Adrenal gland (tissue), 5 donors: ENCODE measurements around the gene DNMT1.

ENCODE experiments used
- POLR2A ChIP-seq, 2 donors: fragments of 450-650 bp; IDR thresholded peaks; one replicate each; pipeline ENCODE4 v1.6.1; 2017; ENCODE audit warnings: antibody characterized with exemption in 2 of 2, mild to moderate bottlenecking in 2 of 2, moderate library complexity in 1 of 2
- TF ChIP-seq, protein P1 (sequence below), 6 experiments: fragments of 450-650 bp in 4 of 6; fragments of 200-600 bp in 2 of 6; sonication (generic) in 1 of 6; IDR thresholded peaks; 1 replicate in 5 of 6; 2 replicates in 1 of 6; pipeline versions ENCODE4 v1.5.1 to v1.8.0; 2016 to 2021; ENCODE audit warnings: antibody characterized with exemption in 6 of 6, mild to moderate bottlenecking in 2 of 6, moderate library complexity in 1 of 6
- donor health status: DM: no; HTN: no; CAD: no.

DNA sequence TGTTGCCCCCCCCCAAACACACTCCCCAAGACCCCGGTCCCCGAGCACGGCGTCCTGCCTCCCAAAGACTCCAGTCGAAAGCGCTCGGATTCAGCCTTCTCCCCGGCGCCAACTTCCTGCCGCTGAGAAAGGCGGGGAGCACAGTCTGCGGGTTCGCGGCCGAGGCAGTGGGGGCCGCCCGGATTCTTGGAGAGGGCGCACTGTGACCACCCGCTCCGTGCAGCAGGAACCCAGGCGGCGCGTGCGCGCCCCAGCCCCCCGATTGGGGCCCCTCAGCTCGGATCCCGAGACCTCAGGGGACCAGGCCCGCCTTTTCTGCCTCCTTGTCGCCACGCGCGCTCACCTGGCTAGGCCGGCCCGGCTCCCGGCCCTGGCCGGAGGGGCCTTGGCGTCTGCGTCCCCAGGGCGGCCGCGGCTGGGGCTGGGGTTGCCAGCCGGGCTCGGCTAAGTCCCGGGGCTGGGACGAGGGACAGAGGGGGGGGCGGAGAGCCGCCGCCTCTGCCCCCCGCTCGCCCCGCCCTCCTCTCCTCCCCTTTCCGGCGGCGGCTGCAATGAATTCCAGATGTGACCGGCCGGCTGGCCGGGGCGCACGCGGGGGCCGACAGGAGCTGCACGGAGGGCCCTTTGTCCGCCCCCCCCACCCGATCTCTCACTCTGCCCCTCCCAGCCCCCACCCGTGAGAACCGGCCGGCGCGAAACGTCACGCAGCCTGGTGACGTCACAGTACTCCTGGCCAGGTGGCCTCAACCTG, 36.3 kb upstream of the DNMT1 start, which contains the start of gene S1PR2:
- TF ChIP-seq, protein P1, sequence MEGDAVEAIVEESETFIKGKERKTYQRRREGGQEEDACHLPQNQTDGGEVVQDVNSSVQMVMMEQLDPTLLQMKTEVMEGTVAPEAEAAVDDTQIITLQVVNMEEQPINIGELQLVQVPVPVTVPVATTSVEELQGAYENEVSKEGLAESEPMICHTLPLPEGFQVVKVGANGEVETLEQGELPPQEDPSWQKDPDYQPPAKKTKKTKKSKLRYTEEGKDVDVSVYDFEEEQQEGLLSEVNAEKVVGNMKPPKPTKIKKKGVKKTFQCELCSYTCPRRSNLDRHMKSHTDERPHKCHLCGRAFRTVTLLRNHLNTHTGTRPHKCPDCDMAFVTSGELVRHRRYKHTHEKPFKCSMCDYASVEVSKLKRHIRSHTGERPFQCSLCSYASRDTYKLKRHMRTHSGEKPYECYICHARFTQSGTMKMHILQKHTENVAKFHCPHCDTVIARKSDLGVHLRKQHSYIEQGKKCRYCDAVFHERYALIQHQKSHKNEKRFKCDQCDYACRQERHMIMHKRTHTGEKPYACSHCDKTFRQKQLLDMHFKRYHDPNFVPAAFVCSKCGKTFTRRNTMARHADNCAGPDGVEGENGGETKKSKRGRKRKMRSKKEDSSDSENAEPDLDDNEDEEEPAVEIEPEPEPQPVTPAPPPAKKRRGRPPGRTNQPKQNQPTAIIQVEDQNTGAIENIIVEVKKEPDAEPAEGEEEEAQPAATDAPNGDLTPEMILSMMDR (IDR thresholded peaks at IDR 0.05): no peak
- peak; percentile 22 to 28 for TF ChIP-seq POLR2A (IDR thresholded peaks at IDR 0.05)
